GM19035 (cell line): ENCODE data around the gene LRRC74B.

Experiments
- ATAC-seq: cut with Tn5 transposase; IDR thresholded peaks from one replicate; pipeline ENCODE4 v1.9.1; 2021; ENCODE audit not compliant: unreplicated experiment

LRRC74B gene

DNA sequence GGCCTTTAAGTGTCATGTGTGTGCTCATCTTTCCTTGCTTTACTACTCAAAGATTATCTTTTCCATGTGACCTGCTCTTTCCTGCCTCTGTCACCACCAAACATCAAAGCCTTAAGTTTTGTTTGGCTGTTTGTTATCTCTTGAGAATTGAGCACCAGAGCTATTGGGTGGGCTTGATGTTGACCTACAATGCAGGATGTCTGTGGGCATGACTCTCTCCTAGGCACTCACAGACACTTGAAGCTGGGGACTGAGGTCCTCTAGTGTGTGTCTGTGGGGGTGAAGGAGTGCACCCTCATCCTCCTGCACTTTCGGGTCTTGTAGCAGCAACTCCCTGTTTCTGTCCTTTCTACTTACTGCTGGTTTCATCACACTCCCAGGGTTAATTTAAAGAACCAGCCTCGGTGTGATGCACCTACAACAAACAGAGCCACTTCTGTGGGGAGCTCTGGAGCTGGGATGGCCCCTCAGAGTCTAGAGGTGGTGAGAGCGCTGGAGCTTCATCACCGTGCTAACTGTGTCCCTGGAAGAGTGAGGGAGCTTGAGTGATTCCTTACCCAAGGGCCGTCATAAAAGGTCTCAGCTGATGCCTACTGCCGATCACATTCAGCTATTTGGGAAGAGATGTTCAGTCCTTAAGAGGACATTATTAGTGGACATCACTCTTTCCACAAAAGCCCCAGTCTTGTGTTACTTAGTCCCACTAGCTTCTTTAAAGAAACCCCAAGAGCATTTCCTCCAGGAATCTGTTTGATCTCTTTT, 56.3 kb downstream of the LRRC74B start:
- no peak for ATAC-seq

DNA sequence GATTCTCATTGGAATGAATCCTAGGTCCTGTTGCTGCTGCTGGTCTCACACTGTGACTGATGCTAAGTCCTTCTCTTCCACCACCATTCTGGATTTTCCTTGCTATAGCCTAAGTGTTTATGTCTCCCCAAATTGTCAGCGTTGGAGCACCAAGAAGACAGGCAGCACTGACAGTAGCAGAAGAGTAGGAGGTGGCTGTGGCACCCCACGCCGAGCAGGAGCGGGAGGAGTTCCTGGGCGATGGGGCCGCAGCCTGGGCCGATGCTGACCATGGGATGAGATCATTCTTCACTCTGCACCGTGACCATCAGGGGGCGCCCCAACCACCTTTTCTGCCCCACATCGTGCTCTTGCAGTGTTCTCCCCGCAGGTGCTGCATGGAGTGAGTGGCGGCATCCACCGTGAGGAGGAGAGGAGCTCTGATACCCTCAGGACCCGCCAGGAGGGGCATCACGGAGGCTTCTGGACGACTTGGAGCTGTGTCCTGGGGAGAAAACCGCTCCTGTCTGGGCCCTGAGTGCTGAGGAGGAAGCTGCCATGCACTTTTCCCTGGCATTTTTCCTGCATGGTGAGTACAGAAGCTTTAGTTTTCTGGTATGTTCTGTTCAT, 57.0 kb downstream of the LRRC74B start:
- no peak for ATAC-seq

DNA sequence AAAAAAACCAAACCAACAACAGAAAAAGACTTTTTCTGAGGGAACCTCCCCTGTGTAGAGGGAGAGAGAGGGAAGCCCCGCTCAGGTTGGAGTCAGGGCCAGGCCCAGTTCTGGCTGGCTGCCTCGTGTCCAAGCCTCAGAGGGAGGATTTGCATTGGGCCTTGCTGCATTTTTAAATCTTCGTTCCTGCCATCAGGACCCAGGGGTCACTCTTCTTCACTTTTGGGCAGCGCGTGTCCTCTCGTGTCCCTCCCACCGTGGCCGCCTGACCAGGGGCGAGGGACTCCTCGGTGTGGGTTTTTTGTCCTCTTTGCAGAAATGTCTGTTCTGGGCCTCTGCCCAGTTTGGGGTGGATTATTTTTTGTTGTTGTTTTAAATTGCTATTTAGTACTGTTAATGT, 57.9 kb downstream of the LRRC74B start:
- no peak for ATAC-seq

DNA sequence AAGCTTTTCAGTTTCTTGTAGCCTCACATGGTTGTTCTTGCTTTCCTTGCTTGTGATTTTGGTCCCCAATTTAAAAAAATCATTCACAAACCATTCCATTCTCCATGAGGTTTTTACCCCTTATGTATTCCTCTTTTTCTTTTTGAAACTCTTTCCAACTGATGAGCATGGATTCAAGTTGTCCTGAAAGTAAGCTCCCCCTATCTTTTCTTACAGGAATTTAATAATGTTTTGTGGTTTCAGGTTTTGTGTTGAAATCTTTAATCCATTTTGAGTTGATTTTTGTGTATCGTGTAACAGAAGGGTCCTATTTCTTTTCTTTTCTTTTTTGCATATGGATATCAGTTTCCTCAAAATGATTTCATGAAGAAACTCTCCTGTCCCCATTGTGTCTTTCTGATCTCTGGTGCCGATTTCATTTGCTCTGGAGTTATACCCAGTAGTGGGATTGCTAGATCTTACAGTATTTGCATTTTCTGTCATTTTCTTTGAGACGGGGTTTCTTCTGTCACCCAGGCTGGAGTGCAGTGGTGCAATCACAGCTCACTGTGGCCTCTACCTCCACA, 58.5 kb downstream of the LRRC74B start:
- no peak for ATAC-seq

DNA sequence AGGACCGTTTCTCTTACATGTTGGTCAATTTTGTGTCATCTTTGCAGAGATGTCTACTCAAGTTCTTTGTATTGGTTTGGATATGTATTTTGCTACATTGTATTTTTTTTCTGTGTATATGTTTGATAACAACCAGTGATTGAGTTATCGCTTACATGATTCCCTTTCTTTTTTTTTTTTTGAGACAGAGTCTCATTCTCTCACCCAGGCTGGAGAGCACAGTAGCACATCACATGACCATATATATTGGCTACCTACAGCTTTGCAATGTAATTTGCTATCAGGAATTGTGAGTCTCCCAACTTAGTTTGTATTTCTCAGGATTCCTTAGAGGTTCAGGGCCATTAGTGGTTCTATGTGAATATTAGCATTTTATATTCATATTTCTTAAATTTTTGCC, 59.5 kb downstream of the LRRC74B start:
- ATAC-seq: no peak

DNA sequence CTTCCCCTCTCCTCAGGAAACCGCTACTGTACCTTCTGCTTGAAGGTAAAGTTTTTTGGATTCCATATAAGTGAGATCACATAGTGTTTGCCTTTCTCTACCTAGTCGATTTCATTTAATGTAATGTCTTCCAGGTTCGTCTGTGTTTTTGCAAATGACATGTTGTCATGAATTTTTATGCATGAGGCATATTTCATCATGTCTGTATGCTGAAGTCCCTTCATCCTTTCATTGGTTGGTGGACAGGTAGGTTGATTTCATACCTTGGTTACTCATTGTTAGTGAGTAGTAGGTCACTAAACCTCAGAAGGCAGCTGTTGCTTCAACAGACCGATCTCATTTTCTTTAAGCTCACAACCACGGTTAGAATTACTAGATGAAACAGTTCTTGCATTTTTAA, 60.3 kb downstream of the LRRC74B start:
- no peak for ATAC-seq

DNA sequence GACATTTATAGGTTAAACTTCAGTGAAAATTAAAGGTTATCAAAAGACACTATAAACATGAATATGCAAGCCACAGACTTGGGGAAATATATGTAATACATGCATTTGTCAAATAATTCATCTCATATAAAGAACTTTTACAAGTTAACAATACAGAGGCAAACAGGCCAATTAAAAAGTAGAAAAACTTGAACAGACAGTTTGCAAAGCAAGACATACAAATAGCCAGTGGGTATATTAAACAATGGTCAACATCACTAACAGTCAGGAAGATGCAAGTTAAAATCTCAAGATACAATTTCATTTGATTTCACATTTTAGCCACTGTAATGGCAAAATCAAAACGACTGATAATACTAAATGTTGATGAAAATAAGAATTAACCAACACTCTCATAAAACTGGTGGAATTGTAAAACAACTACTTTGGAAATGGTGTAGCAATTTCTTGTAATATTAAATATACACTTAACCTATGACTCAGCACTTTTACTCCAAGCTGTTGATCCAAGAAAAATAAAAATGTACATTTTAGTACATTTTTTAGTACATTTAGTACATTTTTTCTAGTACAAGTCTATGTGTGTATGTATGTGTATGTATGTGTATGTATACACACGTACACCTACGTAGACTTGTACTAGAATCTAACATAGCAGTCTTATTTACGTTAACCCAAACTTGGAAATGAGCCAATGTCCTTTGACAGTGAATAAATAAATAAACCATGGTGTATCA, 62.8 kb downstream of the LRRC74B start:
- no peak for ATAC-seq
